Tracheal epithelial cell (primary cell): Measurements from ENCODE around the gene FAM156A. TPM values are rescaled to one million over a fixed set of nuclear protein-coding genes. Genes with fewer than 3 reads are reported as not detected.

Experiments
- total RNA-seq: library from RNA; depleted of rRNA; stranded (reverse); fragments of >200 nt; gene quantifications from 2 replicates; pipeline ENCODE4 v1.2.1, GENCODE V29; 2014

The FAM156A gene
- 4.3 and 6.0 TPM in 2 replicates for total RNA-seq

GRCh38 chrX:52958113-52958959 is at the start of gene FAM156A:
Gene FAM156A (minus strand): TSS chrX:52958518. CDS start chrX:52948588, 9,930 bp downstream.

Other genes starting within 250 kb of the FAM156A start
- not detected in 2 replicates for gene SSX2B, start 207.3 kb downstream of the FAM156A start, total RNA-seq
- 0.24 TPM in 1 of 2 replicates, not detected in the other for gene SPANXN5, start 161.1 kb downstream of the FAM156A start, total RNA-seq
- not detected in 2 replicates for gene XAGE5, start 147.2 kb downstream of the FAM156A start, total RNA-seq
- gene XAGE3, start 90.4 kb downstream of the FAM156A start, total RNA-seq, result not detected in 2 replicates
- 3.6 and 8.1 TPM in 2 replicates for gene FAM156B, start 61.2 kb downstream of the FAM156A start, total RNA-seq
- 0.24 TPM in 1 of 2 replicates, not detected in the other for gene GPR173, start 90.3 kb upstream of the FAM156A start, total RNA-seq
- 5.1 and 5.5 TPM in 2 replicates for gene TSPYL2, start 123.8 kb upstream of the FAM156A start, total RNA-seq
- gene KANTR, start 135.6 kb upstream of the FAM156A start, total RNA-seq, result 0.96 and 2.8 TPM in 2 replicates